ENCODE measurements around the gene STRBP. TPM values are rescaled to one million over a fixed set of nuclear protein-coding genes. Genes with fewer than 3 reads are reported as not detected.

STRBP gene
- total RNA-seq, 1 experiment from 2014 or later: 74.0 TPM

GRCh38 chr9:123237220-123237619 lies 31.2 kb downstream of the STRBP start:
- Histone ChIP-seq H3K79me1 (ENCODE audit: insufficient read depth, low read depth, low read length, poor library complexity, severe bottlenecking) (peaks cover 8% of the 10 kb centered on the region), H3K23ac (ENCODE audit: insufficient read length, low read depth, low read length) (no peak overlapping the region), H3K9me3 (ENCODE audit: control insufficient read depth, low read depth, low read length) (no peaks in the 10 kb centered on the region), H3K4ac (ENCODE audit: low read depth, low read length) (no peak overlapping the region), H2BK120ac (ENCODE audit: low read depth, low read length, poor library complexity, severe bottlenecking) (no peak overlapping the region), H3K56ac (ENCODE audit: insufficient read length, low read depth, low read length) (no peak overlapping the region), H4K20me1 (ENCODE audit: control insufficient read depth, insufficient read depth, insufficient read length) (no peaks in the 10 kb centered on the region), H4K91ac (ENCODE audit: insufficient read length, low read depth, low read length) (no peak overlapping the region), H4K8ac (replicated peaks; ENCODE audit: insufficient read length, low read depth, low read length) (no peak overlapping the region), H2AK5ac (ENCODE audit: insufficient read length, low read length) (no peak overlapping the region), H3K4me1 (ENCODE audit: insufficient read depth, low read length) (0 out of 2 replicates have a peak, but pooled peaks cover 2% of the 10 kb centered on the region), H2BK15ac (ENCODE audit: low read depth, low read length) (no peak overlapping the region), H3K18ac (ENCODE audit: insufficient read length, low read depth, low read length) (no peak overlapping the region), H2AFZ (ENCODE audit: low read length) (no peak overlapping the region), H3K9ac (ENCODE audit: extremely low read depth, insufficient read length, low read length) (no peak overlapping the region), H3K14ac (ENCODE audit: insufficient read depth, low read length) (no peak overlapping the region), H4K5ac (ENCODE audit: insufficient read length, low read depth, low read length) (no peak overlapping the region), H3K4me2 (ENCODE audit: insufficient read depth, insufficient read length, low read length) (no peak overlapping the region), H3K23me2 (ENCODE audit: insufficient read length, low read depth, low read length, poor library complexity, severe bottlenecking) (no peaks in the 10 kb centered on the region), H3K27ac (ENCODE audit: insufficient read length, low read depth, low read length) (no peak overlapping the region), H2BK5ac (ENCODE audit: insufficient read length, low read length) (no peak overlapping the region), H2BK12ac (ENCODE audit: insufficient read length, low read depth, low read length) (no peak overlapping the region), H3K79me2 (ENCODE audit: insufficient read depth, low read length) (peaks cover 6% of the 10 kb centered on the region), H3T11ph (ENCODE audit: low read length) (no peak overlapping the region), H2BK20ac (ENCODE audit: low read depth, low read length, poor library complexity, severe bottlenecking) (no peak overlapping the region), H3K27me3 (ENCODE audit: insufficient read depth, low read length) (no peaks in the 10 kb centered on the region)
- Mint-ChIP-seq H3K4me3 (no peak overlapping the region), H3K9me3 (no peaks in the 10 kb centered on the region), H3K27me3 (ENCODE audit: low read depth) (no peaks in the 10 kb centered on the region), H3K4me1 (peaks cover 37% of the 10 kb centered on the region in 2 experiments), H3K27ac (peak overlapping the region in 2 of 3 experiments; percentile 34 to 64; a peak in 2 of 7 replicates), H3K36me3 (ENCODE audit: insufficient read depth in 1 of 3, low read depth in 3 of 3) (no peaks in the 10 kb centered on the region; a peak in 1 of 7 replicates)
- no peak for TF ChIP-seq CTCF (conservative IDR thresholded peaks at IDR 0.05)
- DNase-seq: no peak
- no CpG with 5 or more reads among the region's 2 CpGs for WGBS (ENCODE audit: extremely low coverage, insufficient read length, low lambda C conversion rate)
